GM19035 (cell line): ENCODE measurements around the gene OLFM1.

Experiments
- ATAC-seq: cut with Tn5 transposase; IDR thresholded peaks from one replicate; pipeline ENCODE4 v1.9.1; 2021; ENCODE audit not compliant: unreplicated experiment

Gene OLFM1

DNA sequence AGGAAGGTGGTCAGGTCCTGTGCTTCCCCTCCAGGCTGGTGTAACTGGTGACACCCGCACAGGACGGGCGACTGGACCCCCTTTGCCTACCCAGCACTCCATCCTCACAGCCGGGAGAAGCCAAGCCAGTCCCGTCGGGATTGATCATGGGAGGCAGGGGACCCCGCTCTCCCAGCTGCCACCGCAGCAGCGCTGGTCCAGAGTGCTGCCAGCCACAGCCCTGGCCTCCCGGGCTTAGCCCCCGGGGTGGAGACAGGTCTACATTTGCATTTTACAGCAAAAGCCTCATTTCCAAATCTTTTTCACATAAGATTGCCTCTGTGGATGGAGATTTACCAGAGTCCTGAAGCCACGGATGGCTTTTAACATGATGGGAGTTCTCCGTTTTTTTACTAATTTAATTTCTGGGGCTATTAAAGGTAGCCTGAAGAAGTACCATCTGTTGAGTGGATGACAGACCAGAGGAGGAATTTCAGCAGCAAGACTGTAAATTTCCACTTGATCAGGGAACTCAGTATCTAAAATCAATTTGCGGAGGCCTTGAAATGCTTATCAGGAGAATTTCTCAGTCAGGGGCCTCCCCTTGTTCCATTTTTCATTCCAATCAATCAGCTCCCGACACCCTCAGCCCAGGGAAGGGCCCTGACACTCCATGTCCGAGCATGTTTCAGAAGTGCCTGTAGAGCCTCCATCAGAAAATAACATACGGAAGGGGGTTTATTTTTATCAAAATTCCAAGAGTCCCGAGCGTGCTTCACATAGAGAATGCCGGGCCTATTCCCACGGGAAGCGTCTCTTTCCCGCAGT, 80.6 kb downstream of the OLFM1 start:
- ATAC-seq = no peak

DNA sequence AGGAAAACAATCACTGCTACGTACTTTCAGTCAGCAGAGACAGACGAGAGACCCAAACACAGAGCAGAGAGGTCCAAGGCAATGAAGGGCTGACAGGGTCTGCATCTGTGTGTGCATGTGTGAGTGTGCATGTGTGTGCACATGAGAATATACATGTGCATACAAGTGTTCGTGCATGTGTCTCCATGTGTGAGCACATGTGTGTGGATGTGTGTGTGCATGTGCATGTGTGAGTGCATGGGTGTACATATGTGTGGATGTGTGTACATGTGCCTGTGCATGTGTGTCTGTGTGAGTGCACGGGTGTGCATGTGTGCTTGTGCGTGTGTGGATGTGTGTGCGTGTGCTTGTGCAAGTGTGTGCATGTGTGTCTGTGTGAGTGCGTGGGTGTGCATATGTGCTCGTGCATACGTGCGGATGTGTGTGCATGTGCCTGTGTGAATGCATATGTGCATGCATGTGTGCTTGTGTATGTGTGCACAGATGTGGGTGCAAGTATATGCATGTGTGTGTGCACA, 82.3 kb downstream of the OLFM1 start:
- ATAC-seq = no peak

DNA sequence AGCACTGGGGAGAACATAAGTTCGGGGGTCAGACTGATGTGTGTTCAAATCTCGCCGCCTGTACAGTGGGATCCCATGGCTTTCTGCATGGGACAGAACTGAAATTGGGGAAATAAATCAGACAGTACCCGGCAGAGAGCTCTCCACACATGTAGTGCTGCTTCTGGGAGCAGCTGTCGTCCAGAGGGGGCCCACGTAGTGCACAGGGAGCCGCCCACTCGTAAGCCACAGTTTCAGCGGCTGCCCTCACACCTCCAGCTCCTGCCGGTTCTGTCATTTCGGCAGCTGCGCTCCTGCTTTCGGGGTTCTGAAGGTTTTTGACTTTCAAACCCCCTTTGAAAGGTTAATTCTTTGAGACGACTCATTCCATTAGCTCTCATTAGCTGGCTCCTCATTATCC, 83.1 kb downstream of the OLFM1 start:
- ATAC-seq = no peak
